Activated CD4-positive, alpha-beta T cell treated with anti-CD3 and anti-CD28 coated beads for 36 hours (primary cell): ENCODE measurements around the gene PAM. TPM values are rescaled to one million over a fixed set of nuclear protein-coding genes. Genes with fewer than 3 reads are reported as not detected.
"Not testable (repeated sequence)": the region's sequence is repeated elsewhere in the genome, so short reads cannot be mapped to it uniquely, and the experiment has no call there.

Experiments
- ATAC-seq: fragments of 200-7000 bp; cut with Tn5 transposase; one replicate; pipeline ENCODE4 v1.10.0; 2021; ENCODE audit warnings: mild to moderate bottlenecking, moderate library complexity
- CTCF ChIA-PET: fragments of 350-600 bp; sonication (Branson Sonifier 250); formaldehyde crosslinking; loops from one replicate; lab custom pipeline; 2021; ENCODE audit warnings: antibody characterized with exemption; lab: Charles Lee
- POLR2A ChIA-PET: fragments of 350-600 bp; sonication (Branson Sonifier 250); formaldehyde crosslinking; loops from one replicate; lab custom pipeline; 2021; ENCODE audit warnings: antibody characterized with exemption, inconsistent platforms; lab: Charles Lee
- DNase-seq: peaks from one replicate; pipeline ENCODE4 v3.0.0-alpha.2; 2020
- H3K27ac Mint-ChIP-seq: one replicate; pipeline ENCODE4 v1.8.0; 2021; ENCODE audit warnings: mixed read lengths
- H3K27me3 Mint-ChIP-seq: one replicate; pipeline ENCODE4 v1.8.0; 2021; ENCODE audit warnings: mixed read lengths
- H3K36me3 Mint-ChIP-seq: one replicate; pipeline ENCODE4 v1.8.0; 2021; ENCODE audit warnings: low read depth, mixed read lengths
- H3K4me1 Mint-ChIP-seq: one replicate; pipeline ENCODE4 v1.8.0; 2021; ENCODE audit warnings: mixed read lengths
- H3K4me3 Mint-ChIP-seq: one replicate; pipeline ENCODE4 v1.8.0; 2021; ENCODE audit warnings: mild to moderate bottlenecking, moderate library complexity, mixed read lengths
- H3K9me3 Mint-ChIP-seq: one replicate; pipeline ENCODE4 v1.8.0; 2021; ENCODE audit warnings: low read depth, mixed read lengths
- intact Hi-C, 2 experiments: fragments of 100-400 bp; cut with DNase I in 1 of 2; cut with micrococcal nuclease in 1 of 2; formaldehyde crosslinking; loops; one replicate each; pipeline versions ENCODE4 v1.14.2 to v1.15.1; 2022 to 2024; cut with DNase I, micrococcal nuclease
- total RNA-seq, 2 experiments: library from RNA; stranded (reverse); gene quantifications; one replicate each; pipeline ENCODE4 v1.2.3, GENCODE V29; 2021

The PAM gene
- total RNA-seq, 2 experiments from 2014 or later, result 54.0 to 68.3 TPM

- POLR2A ChIA-PET, result no interaction called here
- H3K27me3 Mint-ChIP-seq, result no peaks in the 10 kb centered on the region
- intact Hi-C loops, result no loop called here
- peaks cover 11% of the 10 kb centered on the region for H3K36me3 Mint-ChIP-seq
- ATAC-seq (no peak), DNase-seq (no peak)
- H3K4me3 Mint-ChIP-seq, result no peak overlapping the region
- no peak overlapping the region for H3K27ac Mint-ChIP-seq
- CTCF ChIA-PET, result no interaction called here
- H3K4me1 Mint-ChIP-seq, result no peaks in the 10 kb centered on the region
- H3K9me3 Mint-ChIP-seq, result no peaks in the 10 kb centered on the region
Observed at GRCh38 chr5:102893942-102894341, 138.8 kb downstream of the PAM start.

GRCh38 chr5:102895234-102895633 lies 140.1 kb downstream of the PAM start:
- H3K36me3 Mint-ChIP-seq, result peaks cover 11% of the 10 kb centered on the region
- intact Hi-C loops, result no loop called here
- H3K4me3 Mint-ChIP-seq, result no peak overlapping the region
- ChIA-PET CTCF (no interaction called here), POLR2A (no interaction called here)
- no peaks in the 10 kb centered on the region for H3K9me3 Mint-ChIP-seq
- ATAC-seq (no peak), DNase-seq (no peak)
- H3K27ac Mint-ChIP-seq, result no peak overlapping the region
- no peaks in the 10 kb centered on the region for H3K27me3 Mint-ChIP-seq
- no peaks in the 10 kb centered on the region for H3K4me1 Mint-ChIP-seq

GRCh38 chr5:102895976-102896375 lies 140.9 kb downstream of the PAM start:
- no peak for ATAC-seq
- Mint-ChIP-seq H3K36me3 (peaks cover 11% of the 10 kb centered on the region), H3K27me3 (no peaks in the 10 kb centered on the region), H3K4me3 (no peak overlapping the region), H3K27ac (no peak overlapping the region), H3K9me3 (no peaks in the 10 kb centered on the region), H3K4me1 (no peaks in the 10 kb centered on the region)
- CTCF ChIA-PET, result no interaction called here
- intact Hi-C loops, result no loop called here
- no peak for DNase-seq
- POLR2A ChIA-PET, result no interaction called here

- H3K4me3 Mint-ChIP-seq, result no peak overlapping the region
- intact Hi-C loops, result no loop called here
- DNase-seq (no peak), ATAC-seq (no peak)
- ChIA-PET CTCF (no interaction called here), POLR2A (no interaction called here)
- H3K27ac Mint-ChIP-seq, result no peak overlapping the region
- peaks cover 4% of the 10 kb centered on the region for H3K36me3 Mint-ChIP-seq
- H3K27me3 Mint-ChIP-seq, result no peaks in the 10 kb centered on the region
- no peaks in the 10 kb centered on the region for H3K4me1 Mint-ChIP-seq
- H3K9me3 Mint-ChIP-seq, result no peaks in the 10 kb centered on the region
Observed at GRCh38 chr5:102901424-102902134, 146.5 kb downstream of the PAM start.

- Mint-ChIP-seq H3K4me3 (no peak overlapping the region), H3K27me3 (no peaks in the 10 kb centered on the region), H3K9me3 (no peaks in the 10 kb centered on the region), H3K36me3 (peaks cover 5% of the 10 kb centered on the region), H3K4me1 (no peaks in the 10 kb centered on the region), H3K27ac (no peak overlapping the region)
- intact Hi-C loops, result no loop called here
- ChIA-PET POLR2A (no interaction called here), CTCF (interaction anchor here (0.5 kb wide), 1 partner anchor 522 kb away, joined by 4 read pairs; no protein-coding TSS in a partner anchor)
- ATAC-seq (no peak), DNase-seq (no peak)
Observed at GRCh38 chr5:102902135-102902448, 147.0 kb downstream of the PAM start.

- no peaks in the 10 kb centered on the region for H3K9me3 Mint-ChIP-seq
- DNase-seq (no peak), ATAC-seq (no peak)
- H3K27me3 Mint-ChIP-seq, result no peaks in the 10 kb centered on the region
- no peak overlapping the region for H3K4me3 Mint-ChIP-seq
- H3K27ac Mint-ChIP-seq, result no peak overlapping the region
- POLR2A ChIA-PET, result no interaction called here
- CTCF ChIA-PET, result interaction anchor here (0.5 kb wide), 1 partner anchor 523 kb away, joined by 4 read pairs; no protein-coding TSS in a partner anchor
- peaks cover 5% of the 10 kb centered on the region for H3K36me3 Mint-ChIP-seq
- no peaks in the 10 kb centered on the region for H3K4me1 Mint-ChIP-seq
- intact Hi-C loops, result no loop called here
Observed at GRCh38 chr5:102902647-102903046, 147.5 kb downstream of the PAM start.

- no peak overlapping the region for H3K4me3 Mint-ChIP-seq
- H3K27me3 Mint-ChIP-seq, result no peaks in the 10 kb centered on the region
- ChIA-PET POLR2A (no interaction called here), CTCF (interaction anchor here (0.6 to 0.7 kb wide), 2 partner anchors 44 to 281 kb away, joined by 3 read pairs; no protein-coding TSS in a partner anchor)
- no peak overlapping the region for H3K27ac Mint-ChIP-seq
- intact Hi-C loops, result no loop called here
- no peaks in the 10 kb centered on the region for H3K4me1 Mint-ChIP-seq
- DNase-seq, result no peak
- peaks cover 5% of the 10 kb centered on the region for H3K36me3 Mint-ChIP-seq
- no peaks in the 10 kb centered on the region for H3K9me3 Mint-ChIP-seq
- no peak for ATAC-seq
Observed at GRCh38 chr5:102903074-102903871, 148.2 kb downstream of the PAM start.

GRCh38 chr5:102905056-102905455 lies 150.0 kb downstream of the PAM start:
- Mint-ChIP-seq H3K27ac (no peak overlapping the region), H3K4me1 (no peaks in the 10 kb centered on the region), H3K4me3 (no peak overlapping the region), H3K9me3 (no peaks in the 10 kb centered on the region), H3K36me3 (peaks cover 5% of the 10 kb centered on the region), H3K27me3 (no peaks in the 10 kb centered on the region)
- POLR2A ChIA-PET, result no interaction called here
- DNase-seq, result no peak
- intact Hi-C loops, result no loop called here
- ATAC-seq, result no peak
- CTCF ChIA-PET, result no interaction called here

GRCh38 chr5:102907099-102907498 lies 152.0 kb downstream of the PAM start:
- POLR2A ChIA-PET, DNase-seq, ATAC-seq, H3K27me3 Mint-ChIP-seq, intact Hi-C loops, H3K27ac Mint-ChIP-seq, H3K36me3 Mint-ChIP-seq, H3K4me3 Mint-ChIP-seq, H3K9me3 Mint-ChIP-seq, CTCF ChIA-PET: not testable (repeated sequence)
- peaks cover 10% of the 10 kb centered on the region for H3K4me1 Mint-ChIP-seq

- ChIA-PET POLR2A (no interaction called here), CTCF (no interaction called here)
- H3K4me3 Mint-ChIP-seq, result no peak overlapping the region
- H3K27me3 Mint-ChIP-seq, result no peaks in the 10 kb centered on the region
- ATAC-seq (no peak), DNase-seq (no peak)
- H3K36me3 Mint-ChIP-seq, result peaks cover 13% of the 10 kb centered on the region
- intact Hi-C loops, result no loop called here
- H3K9me3 Mint-ChIP-seq, result no peaks in the 10 kb centered on the region
- peaks cover 10% of the 10 kb centered on the region for H3K4me1 Mint-ChIP-seq
- H3K27ac Mint-ChIP-seq, result no peak overlapping the region
Observed at GRCh38 chr5:102910240-102911226, 155.4 kb downstream of the PAM start.

- ChIA-PET CTCF (no interaction called here), POLR2A (no interaction called here)
- H3K36me3 Mint-ChIP-seq, result peaks cover 11% of the 10 kb centered on the region
- peaks cover 10% of the 10 kb centered on the region for H3K4me1 Mint-ChIP-seq
- no peaks in the 10 kb centered on the region for H3K27me3 Mint-ChIP-seq
- H3K27ac Mint-ChIP-seq, result no peak overlapping the region
- H3K9me3 Mint-ChIP-seq, result no peaks in the 10 kb centered on the region
- DNase-seq (no peak), ATAC-seq (no peak)
- intact Hi-C loops, result no loop called here
- H3K4me3 Mint-ChIP-seq, result no peak overlapping the region
Observed at GRCh38 chr5:102911973-102912372, 156.9 kb downstream of the PAM start.
